IMR-90 (cell line): ENCODE measurements around the gene KRT86.

ENCODE experiments used
- CHD1 ChIP-seq: IDR thresholded peaks from 2 replicates; pipeline ENCODE4 v1.6.1; 2012; ENCODE audit warnings: low read depth, low read length, improper control_type of control experiment
- CTCF ChIP-seq: conservative IDR thresholded peaks from 2 replicates; pipeline ENCODE4 v1.5.1; 2012; ENCODE audit warnings: mild to moderate bottlenecking, low read depth, low read length, improper control_type of control experiment
- FOS ChIP-seq: fragments of 150-350 bp; IDR thresholded peaks from 2 replicates; pipeline ENCODE4 v1.6.1; 2016; ENCODE audit warnings: low read depth, low read length
- MXI1 ChIP-seq: IDR thresholded peaks from 2 replicates; pipeline ENCODE4 v1.6.1; 2012; ENCODE audit warnings: low read depth, mild to moderate bottlenecking, low read length, moderate library complexity, borderline replicate concordance
- RFX5 ChIP-seq: IDR thresholded peaks from 2 replicates; pipeline ENCODE4 v1.8.0; 2012; ENCODE audit warnings: low read depth, mild to moderate bottlenecking, low read length, moderate library complexity

- TF ChIP-seq CTCF, result no peak
- TF ChIP-seq MXI1, result no peak
- TF ChIP-seq FOS, result no peak
- TF ChIP-seq RFX5, result no peak
- no peak for TF ChIP-seq CHD1
These were observed 59.7 kb downstream of the KRT86 start for GRCh38 chr12:52334185-52334584.
